ENCODE data around the gene FBN1. TPM values are rescaled to one million over a fixed set of nuclear protein-coding genes. Genes with fewer than 3 reads are reported as not detected.

Gene FBN1
- total and polyA plus RNA-seq, 2 of the 13 experiments (the other 11 are each of a cell fraction or from before 2014, with no cell fraction given) = 1.5 to 3.0 TPM

DNA sequence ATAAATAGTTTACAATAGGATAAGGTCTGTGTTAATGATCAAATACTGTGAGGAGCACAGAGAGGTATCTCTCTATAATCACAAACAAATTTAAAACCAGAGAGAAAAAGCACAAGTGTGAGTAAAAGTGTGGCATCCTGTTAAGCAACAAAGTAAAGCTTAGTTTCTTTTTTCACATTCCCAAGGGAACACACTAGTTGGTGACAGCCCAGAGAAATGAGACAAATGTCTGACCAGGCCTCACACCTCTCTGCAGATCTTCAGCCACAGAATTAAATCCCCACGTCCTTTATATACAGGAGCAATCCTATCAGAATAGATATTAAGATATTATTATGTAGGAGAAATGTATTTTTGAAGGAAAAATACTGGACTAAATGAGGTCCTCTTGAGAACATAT lies 2.7 kb downstream of the FBN1 start:
- Histone ChIP-seq H3K36me3 (replicated peaks in 1 of 2; ENCODE audit: control insufficient read depth in 1 of 2, insufficient read depth in 2 of 2, low read length in 2 of 2) (no peaks in the 10 kb centered on the region), H3K4me1 (ENCODE audit: insufficient read depth, low read length) (no peaks in the 10 kb centered on the region), H3K9ac (ENCODE audit: insufficient read depth, low read depth, low read length) (no peak overlapping the region), H4K20me1 (ENCODE audit: insufficient read depth, low read length) (no peaks in the 10 kb centered on the region), H3K79me2 (ENCODE audit: insufficient read depth, low read length) (no peaks in the 10 kb centered on the region), H3K4me2 (ENCODE audit: low read depth, low read length) (no peak overlapping the region), H3K9me3 (ENCODE audit: low read length) (no peaks in the 10 kb centered on the region), H3K27ac (ENCODE audit: extremely low read length, insufficient read depth, low read length) (no peak overlapping the region), H3K27me3 (ENCODE audit: control insufficient read depth in 1 of 2, insufficient read depth in 2 of 2, low read length in 2 of 2) (peaks cover 2 to 29% of the 10 kb centered on the region in 2 experiments), H2AFZ (ENCODE audit: low read length) (no peak overlapping the region), H3K4me3 (replicated peaks in 1 of 3; ENCODE audit: insufficient read depth in 1 of 3, low read depth in 2 of 3, low read length in 3 of 3) (no peak overlapping the region)
- WGBS (ENCODE audit: low lambda C conversion rate) = 13% methylated on average over 1 of the region's 1 CpG
- intact Hi-C loops (cut with micrococcal nuclease; ENCODE audit: unreplicated experiment) = loop anchor here (5.0 to 10.0 kb wide), 2 partner anchors 162 to 285 kb away; no protein-coding TSS in a partner anchor
- DNase-seq (ENCODE audit: low spot score) (no peak), ATAC-seq (no peak), FAIRE-seq (no peak)
- BruUV-seq (replicated peaks) = no TSS peak
- in situ Hi-C loops (cut with HindIII; ENCODE audit: extremely low pct_ligation_motif_present, low pct_unique_long_range_greater_than_20kb) = no loop called here
- TF ChIP-seq MLLT10 (CRISPR knock-in tag; IDR thresholded peaks at IDR 0.05) = no peak
- TF ChIP-seq RXRB (CRISPR knock-in tag; IDR thresholded peaks at IDR 0.05; ENCODE audit: borderline replicate concordance) = no peak
- no peak for TF ChIP-seq SKI (IDR thresholded peaks at IDR 0.05; ENCODE audit: partially characterized antibody)
- TF ChIP-seq ZNF121 (CRISPR knock-in tag; IDR thresholded peaks at IDR 0.05) = no peak
- no peak for TF ChIP-seq ZSCAN20 (CRISPR knock-in tag; IDR thresholded peaks at IDR 0.05; ENCODE audit: borderline replicate concordance)
- no peak for TF ChIP-seq DR1 (CRISPR knock-in tag; IDR thresholded peaks at IDR 0.05)
- TF ChIP-seq MBD4 (IDR thresholded peaks at IDR 0.05; ENCODE audit: borderline replicate concordance, low read length) = no peak
- no peak for TF ChIP-seq RNF2 (conservative IDR thresholded peaks at IDR 0.05; ENCODE audit: low read depth)
- TF ChIP-seq, protein P1, sequence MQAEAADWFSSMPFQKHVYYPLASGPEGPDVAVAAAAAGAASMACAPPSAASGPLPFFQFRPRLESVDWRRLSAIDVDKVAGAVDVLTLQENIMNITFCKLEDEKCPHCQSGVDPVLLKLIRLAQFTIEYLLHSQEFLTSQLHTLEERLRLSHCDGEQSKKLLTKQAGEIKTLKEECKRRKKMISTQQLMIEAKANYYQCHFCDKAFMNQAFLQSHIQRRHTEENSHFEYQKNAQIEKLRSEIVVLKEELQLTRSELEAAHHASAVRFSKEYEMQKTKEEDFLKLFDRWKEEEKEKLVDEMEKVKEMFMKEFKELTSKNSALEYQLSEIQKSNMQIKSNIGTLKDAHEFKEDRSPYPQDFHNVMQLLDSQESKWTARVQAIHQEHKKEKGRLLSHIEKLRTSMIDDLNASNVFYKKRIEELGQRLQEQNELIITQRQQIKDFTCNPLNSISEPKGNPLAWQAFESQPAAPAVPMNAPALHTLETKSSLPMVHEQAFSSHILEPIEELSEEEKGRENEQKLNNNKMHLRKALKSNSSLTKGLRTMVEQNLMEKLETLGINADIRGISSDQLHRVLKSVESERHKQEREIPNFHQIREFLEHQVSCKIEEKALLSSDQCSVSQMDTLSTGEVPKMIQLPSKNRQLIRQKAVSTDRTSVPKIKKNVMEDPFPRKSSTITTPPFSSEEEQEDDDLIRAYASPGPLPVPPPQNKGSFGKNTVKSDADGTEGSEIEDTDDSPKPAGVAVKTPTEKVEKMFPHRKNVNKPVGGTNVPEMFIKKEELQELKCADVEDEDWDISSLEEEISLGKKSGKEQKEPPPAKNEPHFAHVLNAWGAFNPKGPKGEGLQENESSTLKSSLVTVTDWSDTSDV (CRISPR knock-in tag; IDR thresholded peaks at IDR 0.05) = no peak
- TF ChIP-seq, protein P2, sequence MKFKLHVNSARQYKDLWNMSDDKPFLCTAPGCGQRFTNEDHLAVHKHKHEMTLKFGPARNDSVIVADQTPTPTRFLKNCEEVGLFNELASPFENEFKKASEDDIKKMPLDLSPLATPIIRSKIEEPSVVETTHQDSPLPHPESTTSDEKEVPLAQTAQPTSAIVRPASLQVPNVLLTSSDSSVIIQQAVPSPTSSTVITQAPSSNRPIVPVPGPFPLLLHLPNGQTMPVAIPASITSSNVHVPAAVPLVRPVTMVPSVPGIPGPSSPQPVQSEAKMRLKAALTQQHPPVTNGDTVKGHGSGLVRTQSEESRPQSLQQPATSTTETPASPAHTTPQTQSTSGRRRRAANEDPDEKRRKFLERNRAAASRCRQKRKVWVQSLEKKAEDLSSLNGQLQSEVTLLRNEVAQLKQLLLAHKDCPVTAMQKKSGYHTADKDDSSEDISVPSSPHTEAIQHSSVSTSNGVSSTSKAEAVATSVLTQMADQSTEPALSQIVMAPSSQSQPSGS (CRISPR knock-in tag; IDR thresholded peaks at IDR 0.05) = no peak
- no peak for TF ChIP-seq ZNF451 (CRISPR knock-in tag; IDR thresholded peaks at IDR 0.05)
- ChIA-PET POLR2A (no interaction called here), CTCF (ENCODE audit: low intra/inter-chr PET ratio, low total read pairs) (no interaction called here)
